HG02943 (cell line): Measurements from ENCODE around the gene CCDC88C.
A peak's percentile ranks its signal among the peaks of the same experiment; 100 is the strongest.
"Not testable (repeated sequence)": the region's sequence is repeated elsewhere in the genome, so short reads cannot be mapped to it uniquely, and the experiment has no call there.

Experiments used
- ATAC-seq: cut with Tn5 transposase; IDR thresholded peaks from one replicate; pipeline ENCODE4 v1.9.1; 2021; ENCODE audit warnings: mild to moderate bottlenecking, low read depth, moderate library complexity; ENCODE audit not compliant: unreplicated experiment

Gene CCDC88C, protein sequence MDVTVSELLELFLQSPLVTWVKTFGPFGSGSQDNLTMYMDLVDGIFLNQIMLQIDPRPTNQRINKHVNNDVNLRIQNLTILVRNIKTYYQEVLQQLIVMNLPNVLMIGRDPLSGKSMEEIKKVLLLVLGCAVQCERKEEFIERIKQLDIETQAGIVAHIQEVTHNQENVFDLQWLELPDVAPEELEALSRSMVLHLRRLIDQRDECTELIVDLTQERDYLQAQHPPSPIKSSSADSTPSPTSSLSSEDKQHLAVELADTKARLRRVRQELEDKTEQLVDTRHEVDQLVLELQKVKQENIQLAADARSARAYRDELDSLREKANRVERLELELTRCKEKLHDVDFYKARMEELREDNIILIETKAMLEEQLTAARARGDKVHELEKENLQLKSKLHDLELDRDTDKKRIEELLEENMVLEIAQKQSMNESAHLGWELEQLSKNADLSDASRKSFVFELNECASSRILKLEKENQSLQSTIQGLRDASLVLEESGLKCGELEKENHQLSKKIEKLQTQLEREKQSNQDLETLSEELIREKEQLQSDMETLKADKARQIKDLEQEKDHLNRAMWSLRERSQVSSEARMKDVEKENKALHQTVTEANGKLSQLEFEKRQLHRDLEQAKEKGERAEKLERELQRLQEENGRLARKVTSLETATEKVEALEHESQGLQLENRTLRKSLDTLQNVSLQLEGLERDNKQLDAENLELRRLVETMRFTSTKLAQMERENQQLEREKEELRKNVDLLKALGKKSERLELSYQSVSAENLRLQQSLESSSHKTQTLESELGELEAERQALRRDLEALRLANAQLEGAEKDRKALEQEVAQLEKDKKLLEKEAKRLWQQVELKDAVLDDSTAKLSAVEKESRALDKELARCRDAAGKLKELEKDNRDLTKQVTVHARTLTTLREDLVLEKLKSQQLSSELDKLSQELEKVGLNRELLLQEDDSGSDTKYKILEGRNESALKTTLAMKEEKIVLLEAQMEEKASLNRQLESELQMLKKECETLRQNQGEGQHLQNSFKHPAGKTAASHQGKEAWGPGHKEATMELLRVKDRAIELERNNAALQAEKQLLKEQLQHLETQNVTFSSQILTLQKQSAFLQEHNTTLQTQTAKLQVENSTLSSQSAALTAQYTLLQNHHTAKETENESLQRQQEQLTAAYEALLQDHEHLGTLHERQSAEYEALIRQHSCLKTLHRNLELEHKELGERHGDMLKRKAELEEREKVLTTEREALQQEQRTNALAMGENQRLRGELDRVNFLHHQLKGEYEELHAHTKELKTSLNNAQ (N-terminal part only)

DNA sequence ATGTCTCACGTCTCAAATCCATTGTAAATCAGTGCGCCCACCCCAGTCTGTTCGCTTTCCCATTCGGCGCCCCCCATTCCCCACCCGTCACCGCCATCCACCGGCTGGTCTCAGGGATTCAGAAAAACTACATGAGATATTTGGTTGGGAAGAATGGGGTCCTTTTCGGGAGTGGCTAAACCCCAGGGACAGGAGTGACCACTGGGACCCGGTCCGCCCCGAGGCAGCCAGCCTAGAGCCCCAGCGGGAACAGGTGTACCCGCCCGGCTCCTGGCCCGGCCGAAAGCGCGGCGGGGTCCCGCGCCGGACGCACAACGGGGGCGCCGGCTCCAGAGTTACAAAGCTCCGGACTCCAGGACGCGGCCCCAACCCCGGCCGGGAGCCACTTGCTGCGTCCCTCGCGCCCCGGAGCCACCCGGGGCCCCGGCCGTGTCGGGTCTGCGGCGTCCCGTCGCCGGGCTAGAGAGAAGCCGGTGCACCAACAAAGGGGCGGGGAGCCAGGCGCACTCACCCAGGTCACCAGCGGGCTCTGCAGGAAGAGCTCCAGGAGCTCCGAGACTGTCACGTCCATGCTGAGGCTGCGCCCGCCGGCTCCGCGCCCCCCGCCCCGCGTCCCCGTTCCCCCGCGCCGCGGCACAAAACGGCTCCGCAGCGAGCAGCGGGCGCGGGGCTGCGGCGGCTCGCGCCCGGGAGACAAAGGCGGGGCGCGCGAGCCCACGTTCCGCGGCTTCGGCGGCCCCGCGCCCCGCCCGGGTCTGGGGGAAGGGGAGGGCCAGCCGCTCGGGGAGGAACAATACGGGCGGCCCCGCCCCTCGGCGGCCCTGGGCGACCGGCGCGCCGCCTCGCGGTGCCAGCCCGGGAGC lies at the start of gene CCDC88C:
TSS of gene CCDC88C (minus strand) at position 701 of the 863 bp plus-strand sequence. CDS start at position 571, 130 bp downstream.
- ATAC-seq, result peak; percentile 38

DNA sequence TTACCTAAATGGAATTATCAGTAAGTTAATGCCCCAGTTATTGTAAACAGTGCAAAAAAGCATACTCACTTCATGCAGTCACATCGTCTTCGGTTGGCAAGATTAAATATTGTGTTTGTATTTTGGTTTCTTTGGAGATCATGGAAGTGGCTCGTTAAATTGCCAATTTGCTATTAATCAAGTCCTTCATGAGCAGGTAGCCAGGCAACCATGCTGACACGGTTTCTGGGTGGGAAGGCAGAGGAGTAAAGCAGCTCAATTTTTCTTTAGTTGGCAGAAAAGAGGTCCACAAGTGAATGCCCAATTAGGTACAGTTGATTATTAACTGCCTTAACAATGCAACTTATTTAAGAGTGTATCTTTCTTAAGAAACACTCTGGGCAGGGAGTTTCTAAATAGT lies 48.6 kb upstream of the CCDC88C start:
- ATAC-seq, result no peak

DNA sequence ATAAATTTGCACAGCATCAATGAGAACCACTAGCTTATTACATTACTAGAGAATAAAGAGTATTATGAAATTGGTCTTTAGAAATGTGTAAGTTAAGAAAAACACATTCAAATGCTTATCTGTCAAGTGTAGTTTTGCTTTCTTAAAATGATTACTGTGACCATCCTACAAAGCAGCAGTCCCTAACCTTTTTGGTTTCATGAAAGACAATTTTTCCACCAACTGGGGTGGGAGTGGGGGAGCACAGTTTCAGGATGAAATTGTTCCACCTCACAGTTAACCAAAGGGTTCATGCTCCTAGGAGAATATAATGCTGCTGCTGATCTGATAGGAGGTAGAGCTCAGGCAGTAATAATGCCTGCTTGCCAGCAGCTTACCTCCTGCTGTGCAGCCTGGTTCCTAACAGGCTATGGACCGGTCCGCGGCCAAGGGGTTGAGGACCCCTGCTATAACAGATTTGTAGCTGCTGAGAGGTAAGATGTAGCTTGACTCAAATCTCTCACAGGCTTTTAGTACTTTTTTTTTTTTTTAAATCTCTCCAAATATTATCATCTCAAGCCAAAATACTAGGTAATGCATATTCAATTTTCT lies 47.1 kb upstream of the CCDC88C start:
- ATAC-seq, result no peak

DNA sequence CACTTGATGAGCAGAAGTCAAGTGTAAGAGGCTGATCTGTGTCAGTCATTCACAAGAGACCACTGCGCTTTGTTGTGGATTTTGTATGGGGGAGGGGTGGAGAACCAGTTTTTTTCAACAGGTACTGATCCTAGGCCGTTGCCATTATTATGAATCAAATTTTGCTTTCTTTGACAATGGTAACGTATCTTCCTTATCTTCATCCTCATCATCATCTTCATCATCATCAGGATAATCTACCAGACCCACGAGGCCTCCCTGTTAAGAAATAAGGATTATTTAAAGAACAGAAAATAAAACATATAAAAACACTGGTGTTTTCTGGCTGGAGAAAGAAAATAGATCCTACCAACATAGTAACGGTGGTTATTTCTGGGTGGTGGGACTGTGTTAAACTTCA lies 41.0 kb upstream of the CCDC88C start:
- no peak for ATAC-seq

DNA sequence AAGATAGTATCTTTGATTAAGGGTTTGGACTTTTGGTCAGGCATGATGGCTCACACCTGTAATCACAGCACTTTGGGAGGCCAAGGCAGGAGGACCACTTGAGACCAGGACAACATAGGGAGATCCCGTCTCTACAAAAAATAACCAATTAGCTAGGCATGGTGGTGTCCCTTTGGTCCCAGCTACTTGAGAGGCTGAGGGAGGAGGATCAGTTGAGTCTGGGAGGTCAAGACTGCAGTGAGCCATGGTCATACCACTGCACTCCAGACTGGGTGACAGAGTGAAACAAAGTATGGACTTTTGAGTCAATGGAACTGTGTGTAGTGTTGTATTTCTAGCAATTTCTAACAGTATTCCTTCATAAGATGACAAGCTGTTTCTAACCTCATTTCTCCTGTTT lies 38.7 kb upstream of the CCDC88C start:
- ATAC-seq, result no peak

DNA sequence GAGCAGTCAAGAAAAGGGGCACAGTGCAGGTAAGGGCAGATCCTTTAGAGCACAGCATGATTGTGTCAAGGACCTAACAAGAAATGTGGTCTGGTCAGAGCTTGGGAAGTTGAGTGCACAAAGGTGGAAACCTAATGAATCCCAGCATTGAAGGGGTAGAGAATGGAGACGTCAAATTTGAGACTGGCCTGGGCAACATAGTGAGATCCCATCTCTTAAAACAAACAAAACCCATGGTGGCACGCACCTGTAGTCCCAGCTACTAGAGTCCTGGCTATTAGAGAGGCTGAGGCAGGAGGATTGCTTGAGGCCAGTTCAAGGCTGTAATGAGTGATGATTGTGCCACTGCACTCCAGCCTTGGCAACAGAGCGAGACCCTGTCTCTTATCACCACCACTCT lies 37.0 kb upstream of the CCDC88C start:
- no peak for ATAC-seq

DNA sequence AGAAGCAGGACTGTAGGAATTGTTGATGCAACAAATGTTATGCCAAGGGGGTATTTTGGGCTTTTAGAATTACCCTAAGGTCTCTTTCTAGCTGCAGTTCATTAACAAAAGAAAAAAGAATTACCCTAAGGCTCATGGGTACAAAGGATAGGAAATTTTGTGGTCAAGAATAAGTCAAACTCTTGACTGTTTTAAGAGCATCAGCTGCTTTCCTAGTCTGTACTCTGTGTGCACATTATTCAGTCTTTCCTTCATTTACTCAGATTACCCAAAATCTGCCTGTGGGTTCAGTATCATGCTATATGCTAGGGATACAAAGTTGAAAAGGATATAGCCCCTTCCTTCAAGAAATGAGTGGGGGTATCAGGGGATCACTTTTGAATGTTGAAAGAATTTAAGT lies 36.5 kb upstream of the CCDC88C start:
- ATAC-seq, result no peak

DNA sequence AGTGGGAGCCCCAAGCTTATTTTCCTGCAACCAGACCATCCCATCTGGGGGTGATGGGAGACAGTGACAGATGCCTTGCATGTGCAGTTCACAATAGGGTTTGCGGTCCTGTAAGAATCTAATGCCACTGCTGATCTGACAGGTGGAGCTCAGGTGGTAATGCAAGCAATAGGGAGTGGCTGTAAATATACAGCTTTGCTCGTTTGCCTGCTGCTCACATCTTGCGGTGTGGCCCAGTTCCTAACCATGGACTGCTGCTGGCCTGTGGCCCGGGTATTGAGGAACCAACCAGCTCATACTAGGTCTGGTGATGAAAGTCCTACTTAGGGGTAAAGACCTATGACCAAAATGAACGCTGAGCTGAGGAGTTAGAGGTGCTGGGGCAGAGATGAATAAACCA lies 36.1 kb upstream of the CCDC88C start:
- ATAC-seq, result no peak

DNA sequence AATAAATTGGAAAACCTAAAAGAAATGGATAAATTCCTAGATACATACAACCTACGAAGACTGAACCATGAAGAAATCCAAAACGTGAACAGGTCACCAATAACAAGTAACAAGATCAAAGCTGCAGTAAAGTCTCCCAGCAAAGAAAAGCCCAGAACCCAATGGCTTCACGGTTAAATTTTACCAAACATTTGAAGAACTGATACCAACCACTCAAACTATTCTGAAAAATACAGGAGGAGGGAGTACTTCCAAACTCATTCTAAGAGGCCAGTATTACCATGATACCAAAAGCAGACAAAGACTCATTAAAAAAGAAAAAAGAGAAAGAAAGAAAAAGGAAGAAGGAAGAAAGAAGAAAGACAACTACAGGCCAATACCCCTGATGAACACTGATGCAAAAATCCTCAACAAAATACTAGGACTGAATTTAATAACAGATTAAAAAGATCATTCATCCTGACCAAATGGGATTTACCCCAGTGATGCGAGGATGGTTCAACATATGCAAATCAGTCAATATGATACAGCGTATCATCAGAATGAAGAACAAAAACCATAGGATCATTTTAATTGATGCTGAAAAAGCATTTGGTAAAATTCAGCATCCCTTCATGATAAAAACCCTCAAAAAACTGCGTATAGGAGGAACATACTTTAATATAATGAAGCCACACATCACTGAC lies 26.9 kb upstream of the CCDC88C start:
- no peak for ATAC-seq

DNA sequence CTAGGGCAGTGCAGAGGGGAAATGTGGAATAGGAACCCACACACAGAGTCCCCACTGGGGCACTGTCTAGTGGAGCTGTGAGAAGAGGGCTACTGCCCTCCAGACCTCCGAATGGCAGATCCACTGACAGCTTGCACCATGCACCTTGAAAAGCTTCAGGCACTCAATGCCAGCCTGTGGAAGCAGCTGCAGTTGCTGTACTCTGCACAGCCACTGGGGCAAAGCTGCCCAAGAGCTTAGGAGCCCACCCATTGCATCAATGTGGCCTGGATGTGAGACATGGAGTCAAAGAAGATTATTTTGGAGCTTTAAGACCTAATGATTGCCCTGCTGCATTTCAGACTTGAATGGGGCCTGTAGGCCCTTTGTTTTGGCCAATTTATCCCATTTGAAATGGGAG lies 21.7 kb upstream of the CCDC88C start:
- ATAC-seq, result no peak

DNA sequence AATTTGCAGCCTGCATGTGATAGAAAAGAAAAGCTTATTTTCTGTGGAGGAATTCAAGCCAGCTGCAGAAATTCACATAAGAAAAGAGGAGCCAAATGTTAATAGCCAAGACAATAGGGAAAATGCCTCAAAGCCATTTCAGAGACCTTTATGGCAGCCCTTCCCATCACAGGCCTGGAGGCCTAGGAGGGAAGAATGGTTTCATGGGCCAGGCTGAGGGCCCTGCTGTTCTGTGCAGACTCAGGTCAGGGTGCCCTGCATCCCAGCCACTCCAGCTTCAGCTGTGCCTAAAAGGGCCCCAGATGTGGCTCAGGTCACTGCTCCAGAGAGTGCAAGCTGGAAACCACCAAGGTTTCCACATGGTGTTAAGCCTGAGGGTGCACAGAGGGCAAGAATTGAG lies 21.2 kb upstream of the CCDC88C start:
- no peak for ATAC-seq

DNA sequence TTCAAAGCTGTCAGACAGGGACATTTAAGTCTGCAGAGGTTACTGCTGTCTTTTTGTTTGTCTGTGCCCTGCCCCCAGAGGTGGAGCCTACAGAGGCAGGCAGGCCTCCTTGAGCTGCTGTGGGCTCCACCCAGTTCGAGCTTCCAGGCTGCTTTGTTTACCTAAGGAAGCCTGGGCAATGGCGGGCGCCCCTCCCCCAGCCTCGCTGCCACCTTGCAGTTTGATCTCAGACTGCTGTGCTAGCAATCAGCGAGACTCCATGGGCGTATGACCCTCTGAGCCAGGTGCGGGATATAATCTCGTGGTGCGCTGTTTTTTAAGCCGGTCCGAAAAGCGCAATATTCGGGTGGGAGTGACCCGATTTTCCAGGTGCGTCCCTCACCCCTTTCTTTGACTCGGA lies 18.6 kb upstream of the CCDC88C start:
- not testable (repeated sequence) for ATAC-seq

DNA sequence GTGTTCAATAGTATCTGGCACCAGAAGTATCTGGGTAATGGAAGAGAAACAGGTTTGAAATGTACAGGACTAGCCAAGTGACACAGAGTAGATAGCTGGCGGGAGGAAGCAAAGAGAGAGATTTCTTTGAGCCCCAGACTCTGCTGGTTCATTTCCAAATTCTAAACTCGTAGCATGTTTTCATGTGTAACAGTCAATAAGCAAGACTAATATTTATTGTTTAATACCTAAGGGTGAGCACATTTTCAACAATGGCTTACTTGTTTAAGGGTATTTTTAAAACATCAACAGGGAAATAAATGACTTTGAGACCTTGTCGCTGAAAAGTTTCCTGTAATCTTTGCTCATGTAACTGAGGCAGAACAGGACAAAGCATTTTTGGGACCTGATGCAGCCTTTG lies 11.8 kb upstream of the CCDC88C start:
- ATAC-seq, result no peak

DNA sequence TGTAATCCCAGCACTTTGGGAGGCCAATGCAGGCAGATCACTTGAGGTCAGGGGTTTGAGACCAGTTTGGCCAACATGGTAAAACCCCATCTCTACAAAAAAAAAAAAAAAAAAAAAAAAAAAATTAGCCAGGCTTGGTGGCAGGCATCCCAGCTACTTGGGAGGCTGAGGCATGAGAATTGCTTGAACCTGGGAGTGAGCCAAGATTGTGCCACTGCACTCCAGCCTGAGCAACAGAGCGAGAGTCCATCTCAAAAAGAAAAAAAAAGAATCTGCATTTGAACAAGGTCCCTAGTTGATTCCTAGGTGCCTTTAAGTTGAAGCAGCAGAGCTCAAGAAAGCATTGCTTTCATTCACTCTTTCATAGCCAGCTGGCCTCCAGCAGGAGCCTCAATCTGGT lies 11.3 kb upstream of the CCDC88C start:
- not testable (repeated sequence) for ATAC-seq

DNA sequence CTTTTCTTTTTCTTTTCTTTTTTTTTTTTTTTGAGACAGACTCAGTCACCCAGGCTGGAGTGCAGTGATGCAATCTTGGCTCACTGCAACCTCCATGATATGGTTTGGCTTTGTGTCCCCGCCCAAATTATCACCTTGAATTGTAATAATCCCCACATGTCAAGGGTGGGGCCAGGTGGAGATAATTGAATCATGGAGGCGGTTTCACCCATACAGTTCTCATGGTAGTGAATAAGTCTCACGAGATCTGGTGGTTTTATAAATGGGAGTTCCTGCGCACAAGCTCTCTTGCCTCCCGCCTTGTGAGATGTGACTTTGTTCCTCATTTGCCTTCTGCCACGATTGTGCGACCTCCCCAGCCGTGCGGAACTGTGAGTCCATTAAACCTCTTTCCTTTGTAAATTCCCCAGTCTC lies 7.9 kb upstream of the CCDC88C start:
- ATAC-seq, result not testable (repeated sequence)

DNA sequence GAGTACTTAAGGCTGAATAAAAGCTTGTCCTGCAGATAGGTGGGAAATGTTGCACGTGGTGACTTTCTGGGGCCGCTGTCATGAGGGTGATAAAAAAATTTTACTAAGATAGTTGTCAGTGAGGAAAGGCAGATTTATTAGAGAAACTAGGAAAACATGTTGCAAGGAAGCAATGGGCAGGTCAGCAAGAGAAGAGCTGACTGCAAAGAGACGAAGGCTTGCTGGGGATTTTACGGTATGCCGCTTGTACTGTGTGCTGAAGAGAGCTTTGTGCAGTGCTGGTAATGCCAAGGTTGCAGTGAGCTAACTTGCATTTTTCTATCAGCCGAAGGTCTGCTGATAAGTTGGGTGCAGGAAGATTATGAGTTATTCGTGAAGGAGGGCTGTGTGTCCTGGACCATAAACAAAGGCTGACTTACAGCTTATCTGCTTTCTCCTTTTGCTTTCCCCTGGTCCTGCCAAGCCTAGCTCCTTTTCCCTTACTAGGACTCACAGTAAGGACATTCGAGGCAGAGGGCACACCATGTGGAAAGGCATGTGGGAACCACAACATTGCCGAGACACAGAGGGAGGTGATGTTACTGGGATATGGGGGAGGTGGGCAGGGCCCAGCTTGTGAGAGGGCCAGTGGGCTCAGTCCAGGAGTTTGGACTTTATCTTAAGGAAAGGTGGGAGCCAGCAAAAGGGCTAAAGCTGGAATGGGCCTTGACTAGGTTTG lies 7.4 kb upstream of the CCDC88C start:
- no peak for ATAC-seq

DNA sequence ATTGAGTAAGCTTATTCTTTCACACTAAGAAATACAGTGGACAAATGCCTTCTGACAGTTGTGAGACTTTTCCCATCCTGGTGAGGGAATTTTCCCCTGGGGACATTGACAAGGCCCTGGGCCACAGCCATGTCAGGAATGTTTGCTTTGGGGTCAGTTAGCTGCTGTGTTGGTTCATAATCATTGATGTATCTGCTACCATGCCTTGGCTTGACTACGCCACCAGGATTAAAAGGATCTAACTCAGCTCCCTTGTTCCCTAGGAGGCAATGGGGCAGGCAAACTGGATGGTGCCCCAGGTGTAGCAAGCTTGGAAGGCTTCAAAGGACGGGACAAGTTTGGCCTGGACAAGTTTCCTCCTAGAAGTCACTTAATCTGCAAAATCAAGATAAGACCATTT lies 3.1 kb upstream of the CCDC88C start:
- ATAC-seq, result no peak

DNA sequence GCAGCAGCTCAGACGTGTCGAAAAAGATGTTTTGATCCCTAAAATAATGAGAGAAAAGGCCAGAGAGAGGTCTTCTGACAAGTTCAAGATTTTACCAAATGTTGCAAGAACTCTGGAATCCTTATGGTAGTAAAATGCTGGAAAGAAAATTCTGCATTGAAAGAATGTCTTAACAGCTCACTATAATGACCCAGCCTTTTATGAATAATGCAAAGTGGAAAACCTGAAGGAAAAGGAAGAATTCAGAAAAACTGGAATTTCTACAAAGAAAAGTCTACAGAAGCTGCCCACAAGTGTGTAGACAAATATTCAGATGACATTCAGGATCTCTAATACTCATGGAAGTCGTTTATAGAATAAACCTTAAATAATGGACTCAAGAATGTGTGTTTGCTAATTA lies 1.8 kb upstream of the CCDC88C start:
- ATAC-seq, result no peak
